GM19238 (cell line): ENCODE data around the gene CUEDC1.

Experiments
- DNase-seq: peaks from one replicate; pipeline ENCODE4 v3.0.0; 2011; ENCODE audit warnings: low spot score; ENCODE audit not compliant: insufficient read length

CUEDC1 gene

DNA sequence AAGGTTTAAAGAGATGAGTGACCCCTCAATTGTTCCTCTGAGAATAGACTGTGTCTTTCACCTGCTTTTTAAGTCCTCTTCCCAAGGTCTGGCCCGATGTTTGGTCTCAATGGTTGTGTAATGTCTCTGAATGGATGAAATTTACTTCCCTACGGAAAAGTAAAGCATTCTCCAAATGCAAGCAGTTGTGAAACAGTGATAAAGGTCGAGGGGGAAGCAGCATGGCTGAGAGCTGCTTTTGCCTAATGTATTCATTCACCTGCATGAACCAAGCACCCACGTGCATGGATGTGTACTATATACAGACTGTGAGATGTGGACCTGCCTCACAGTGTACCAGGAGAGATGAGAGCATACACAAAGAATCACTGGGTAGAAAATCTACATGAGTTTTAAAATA, 116.8 kb downstream of the CUEDC1 start:
- no peak for DNase-seq

DNA sequence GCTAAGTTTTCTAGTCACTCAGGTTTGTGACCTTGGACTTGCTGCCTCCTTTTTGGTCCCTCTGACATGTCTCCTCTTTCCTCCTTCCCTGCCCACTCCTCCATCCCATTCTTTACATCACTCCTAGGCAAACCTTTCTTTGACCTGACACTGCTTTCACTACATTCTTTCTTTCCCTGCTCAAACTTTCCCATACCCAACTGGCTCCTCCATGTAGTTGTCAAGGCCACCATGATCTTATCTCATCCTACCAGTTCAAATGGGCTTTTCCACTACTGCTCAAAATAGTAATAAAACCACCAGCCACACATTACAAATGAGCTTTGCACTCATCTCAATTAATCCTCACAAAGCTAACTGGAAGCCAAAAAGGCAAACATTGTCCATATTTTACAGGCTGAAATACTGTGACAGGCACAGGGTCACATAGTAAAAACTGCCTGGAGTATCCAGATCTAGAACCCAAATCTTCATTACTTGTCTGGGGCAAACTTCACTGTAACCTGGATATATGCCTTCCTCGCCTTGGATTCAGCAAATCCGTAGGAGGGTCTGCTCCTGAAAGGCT, 119.8 kb downstream of the CUEDC1 start:
- no peak for DNase-seq

DNA sequence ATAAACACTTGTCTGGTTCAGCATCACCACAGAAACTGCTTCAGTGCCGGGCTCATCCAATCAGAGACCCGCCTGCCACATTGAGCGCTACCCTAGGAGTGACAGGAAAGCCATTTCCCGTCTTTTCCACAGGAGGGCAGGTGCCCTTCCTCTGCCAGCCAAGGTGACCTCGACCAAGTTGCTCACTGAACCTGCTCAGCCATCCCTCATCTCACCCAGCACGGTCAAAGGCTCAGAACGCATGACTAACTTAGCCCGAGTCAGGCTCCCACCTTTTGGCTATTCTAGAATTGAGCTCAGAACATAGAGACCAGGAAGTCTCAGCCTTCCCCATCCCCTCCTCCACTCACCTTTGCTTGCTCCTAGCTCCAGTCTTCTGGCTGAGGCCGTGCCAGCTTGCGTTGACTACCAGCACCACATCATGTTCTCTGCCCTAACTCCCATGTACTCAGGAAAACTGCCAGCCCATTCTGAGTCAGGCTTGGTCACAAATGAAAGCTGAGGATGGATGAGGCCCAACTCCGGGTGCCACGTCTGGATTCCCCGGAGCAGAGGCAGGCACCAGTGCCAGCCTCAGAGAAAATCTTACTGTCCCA, 121.0 kb downstream of the CUEDC1 start:
- DNase-seq = no peak

DNA sequence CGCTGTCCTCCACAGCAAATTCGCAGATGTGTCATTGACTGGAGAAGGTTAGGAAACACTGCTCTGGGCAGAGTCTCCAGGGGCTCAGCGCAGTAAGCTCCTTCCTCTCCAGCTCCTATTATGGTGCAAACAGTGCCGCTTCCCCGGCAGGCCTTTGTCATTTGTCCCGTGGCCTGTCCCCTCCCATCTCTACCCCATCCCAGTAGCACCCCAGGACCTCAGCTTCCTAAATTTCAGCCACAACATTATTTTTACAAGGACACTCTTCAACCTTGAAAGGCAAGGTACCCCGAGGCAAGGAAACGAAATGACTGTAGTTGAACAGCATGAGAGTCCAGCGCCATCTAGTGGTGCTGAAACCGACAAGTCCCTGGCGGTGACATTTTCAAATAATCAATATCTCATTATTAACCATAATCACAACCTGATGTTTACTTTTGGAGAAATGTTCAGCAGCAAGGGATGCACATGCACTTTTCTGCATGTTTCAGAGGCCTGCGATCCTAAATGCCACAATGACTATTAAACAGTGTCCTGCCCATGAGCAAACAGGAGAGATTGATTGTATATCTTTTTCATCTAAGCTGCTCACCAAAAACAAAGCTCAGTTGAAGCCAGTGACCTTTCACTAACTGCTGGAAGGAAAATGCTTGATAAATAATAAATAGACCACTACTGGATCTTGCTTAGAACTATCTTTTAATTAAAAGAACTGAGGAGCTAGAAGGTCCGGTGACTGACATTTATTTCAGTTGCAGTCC, 121.9 kb downstream of the CUEDC1 start:
- peak; percentile 48 for DNase-seq

DNA sequence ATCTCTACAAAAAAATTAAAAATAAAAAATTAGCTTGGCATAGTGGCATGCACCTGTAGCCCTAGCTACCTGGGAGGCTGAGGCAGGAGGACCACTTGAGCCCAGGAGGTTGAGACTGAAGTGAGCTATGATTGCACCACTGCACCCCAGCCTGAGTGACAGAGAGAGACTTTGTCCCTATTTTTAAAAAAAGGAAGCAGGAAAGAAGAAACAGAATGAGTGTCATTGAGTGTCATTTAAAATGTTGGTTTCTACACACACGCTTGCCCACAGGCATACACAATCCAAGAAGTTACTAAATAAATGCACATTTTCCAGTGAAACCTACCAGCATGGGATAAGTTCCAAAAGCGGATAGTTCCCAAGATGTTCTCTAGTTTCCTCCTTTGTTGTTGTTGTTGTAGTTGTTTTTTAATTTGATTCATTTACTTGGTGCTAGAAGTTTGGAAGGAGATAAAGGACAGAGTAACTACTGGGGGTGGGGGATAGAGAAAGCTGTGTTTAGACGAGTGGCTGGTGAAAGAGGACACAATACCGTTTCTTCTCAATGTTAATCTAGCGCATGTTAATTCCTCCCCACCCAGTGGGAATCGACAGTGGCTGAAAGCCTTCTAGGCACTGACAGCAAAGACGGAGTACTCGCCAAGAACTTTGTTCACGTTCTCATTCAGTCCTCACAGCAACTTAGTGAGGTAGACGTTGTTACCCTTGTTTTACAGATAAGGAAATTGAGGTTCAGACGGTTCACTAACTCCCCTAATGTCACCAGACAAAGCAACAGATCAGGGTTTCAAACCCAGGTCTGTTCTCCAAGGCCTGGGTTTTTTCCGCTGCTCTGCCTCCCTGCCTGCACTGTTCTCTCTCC, 122.7 kb downstream of the CUEDC1 start:
- no peak for DNase-seq

DNA sequence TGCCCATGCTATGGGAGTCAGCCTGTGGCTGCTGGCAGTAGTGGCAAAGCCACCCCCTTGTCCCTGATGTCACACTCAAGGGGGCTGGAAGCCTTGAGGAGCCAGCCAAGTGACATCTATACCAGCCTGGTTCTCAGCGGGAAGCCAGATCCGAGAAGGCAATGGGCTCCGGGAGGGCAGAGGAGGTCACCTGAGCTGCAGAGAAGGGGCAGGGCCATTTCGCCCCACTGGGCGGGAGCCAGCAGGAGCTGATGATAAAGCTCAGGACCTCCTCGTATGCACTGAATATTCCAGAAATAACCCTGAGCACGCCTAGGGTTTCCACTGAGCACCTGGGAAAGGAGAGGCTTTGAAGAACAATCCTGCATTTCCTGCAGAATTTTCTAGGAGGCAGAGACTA, 124.3 kb downstream of the CUEDC1 start:
- DNase-seq = no peak

DNA sequence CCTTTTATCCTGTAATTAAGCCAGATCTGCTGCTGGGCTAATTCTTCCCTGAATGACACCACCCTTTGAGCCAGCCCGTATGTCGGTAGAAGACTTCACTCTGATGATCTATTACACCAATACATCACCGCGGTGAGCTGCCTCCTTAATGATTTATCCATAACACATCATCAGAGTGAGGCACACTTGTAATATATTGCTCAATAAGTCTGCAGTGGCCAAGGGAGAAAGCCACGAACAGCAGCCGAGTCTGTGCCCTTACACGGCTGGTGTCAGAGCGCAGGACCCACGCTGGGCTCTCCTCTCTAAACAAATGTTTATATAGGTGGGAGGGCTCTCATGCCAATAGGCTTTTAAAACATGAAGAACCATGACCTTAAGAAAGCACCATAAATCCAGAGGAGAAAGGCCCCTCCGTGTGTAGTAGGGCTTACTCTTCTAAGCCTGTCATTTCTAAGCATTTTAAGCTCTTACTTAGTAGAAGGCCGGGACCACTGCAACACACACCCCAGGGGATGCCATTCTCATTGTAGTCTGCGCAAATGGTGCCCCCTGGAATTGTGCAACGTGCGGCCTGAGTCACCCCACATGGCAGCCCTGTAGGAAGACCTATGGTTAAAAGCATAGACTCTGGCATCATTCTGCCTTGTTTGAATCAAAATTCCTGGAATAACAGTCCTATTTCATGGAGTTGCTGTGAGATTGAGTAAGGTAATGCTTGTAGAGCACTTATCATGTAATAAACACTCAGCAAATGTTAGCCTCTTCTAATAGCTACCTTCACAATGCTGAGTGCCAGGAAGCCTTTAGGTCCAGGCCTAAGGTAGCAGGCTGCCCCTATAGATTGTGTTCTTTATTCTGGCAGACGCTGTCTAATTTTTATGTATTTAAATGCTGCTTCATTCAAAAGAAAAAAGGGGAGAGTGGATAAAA, 131.5 kb downstream of the CUEDC1 start:
- DNase-seq = no peak

DNA sequence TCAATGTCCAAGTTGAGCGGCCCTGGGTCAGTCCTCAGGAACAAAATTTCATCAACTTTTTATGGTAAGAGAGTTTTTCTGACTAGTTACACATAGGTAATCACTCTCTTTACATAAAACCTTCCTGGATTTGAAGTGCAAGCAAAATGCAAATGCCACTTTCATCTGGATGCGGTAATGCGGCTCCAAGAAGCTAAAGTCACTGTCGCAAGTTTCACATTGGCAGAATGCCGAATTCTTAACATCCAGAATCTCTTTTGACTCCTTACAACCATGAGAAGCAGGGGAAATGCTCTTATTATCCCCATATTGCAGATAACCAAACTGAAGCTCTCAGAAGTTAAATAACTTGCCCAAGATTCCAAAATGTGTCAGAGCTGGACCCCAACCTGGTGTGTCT, 135.3 kb downstream of the CUEDC1 start:
- no peak for DNase-seq

DNA sequence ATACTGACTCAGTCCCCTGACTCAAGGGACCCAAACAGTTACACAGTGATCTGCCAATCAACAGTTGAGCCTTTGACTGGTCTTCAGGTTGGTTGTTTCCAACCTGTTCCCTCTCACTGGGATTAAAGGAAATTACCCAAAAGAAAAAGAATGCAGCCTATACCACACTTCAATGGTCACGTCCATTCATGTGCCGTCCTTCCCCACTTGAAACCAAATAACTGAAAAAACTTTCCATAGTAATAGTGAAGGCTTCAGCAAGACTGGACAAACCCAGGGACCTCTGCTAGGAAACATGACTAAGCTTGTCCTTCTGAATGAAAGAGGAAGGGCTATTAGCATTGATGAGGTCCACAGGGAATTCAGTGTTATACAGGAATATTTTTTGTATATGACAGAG, 135.9 kb downstream of the CUEDC1 start:
- DNase-seq = no peak

DNA sequence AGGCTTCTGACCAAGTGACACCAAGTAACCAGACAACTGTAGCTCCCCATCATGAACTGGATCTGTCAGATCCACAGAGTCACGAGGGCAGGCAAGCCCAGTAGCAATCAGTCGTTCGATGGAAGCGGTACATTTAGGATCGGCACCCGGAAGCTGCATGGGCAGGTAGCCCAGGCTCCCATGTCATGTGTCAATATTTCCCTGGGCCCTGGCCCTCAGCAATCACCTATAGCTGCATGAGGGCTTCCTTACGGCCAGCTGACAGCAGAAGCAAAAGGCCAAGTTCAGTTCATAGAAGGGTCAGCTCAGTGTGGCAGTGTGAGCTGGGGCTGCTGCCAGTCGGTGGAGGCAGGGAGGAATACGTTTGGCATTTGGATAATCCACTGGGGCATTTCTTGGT, 137.1 kb downstream of the CUEDC1 start:
- DNase-seq = no peak

DNA sequence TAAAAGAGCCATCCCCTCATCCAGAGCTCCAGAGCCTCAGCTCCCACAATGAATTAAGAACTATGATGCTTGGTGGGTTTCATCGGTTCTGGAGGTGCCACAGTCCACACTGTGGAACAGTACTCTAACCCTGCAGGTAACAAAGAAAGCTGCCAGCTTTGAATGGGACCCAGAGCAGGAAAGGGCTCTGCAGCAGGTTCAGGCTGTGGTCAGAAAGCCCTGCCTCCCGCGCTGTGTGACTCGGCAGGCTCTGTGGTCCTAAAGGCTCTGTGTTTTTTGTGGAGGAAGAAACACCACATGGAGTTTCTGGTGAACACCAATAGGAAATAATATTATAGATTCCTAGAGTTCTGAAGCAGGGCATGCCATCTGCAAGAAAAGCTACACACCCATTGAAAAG, 137.9 kb downstream of the CUEDC1 start:
- DNase-seq = no peak

DNA sequence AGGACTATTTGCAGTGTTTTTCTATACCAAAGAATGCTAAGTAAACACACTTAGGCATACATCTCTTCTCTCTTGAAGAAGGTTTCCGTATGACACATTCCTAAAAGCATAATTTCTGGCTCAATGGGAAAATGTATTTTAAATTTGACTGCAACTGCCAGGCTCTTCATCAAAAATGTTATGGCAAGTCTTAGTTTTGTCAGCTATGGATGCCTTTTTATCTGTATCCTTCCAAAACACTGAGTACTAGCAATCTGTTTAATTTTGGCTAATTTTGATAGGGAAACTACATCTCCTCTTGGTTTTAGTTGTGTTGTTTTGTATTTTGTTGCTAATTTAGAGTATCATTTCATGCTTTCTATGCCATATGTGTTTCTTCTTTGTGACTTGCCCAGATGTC, 140.8 kb downstream of the CUEDC1 start:
- DNase-seq = no peak

DNA sequence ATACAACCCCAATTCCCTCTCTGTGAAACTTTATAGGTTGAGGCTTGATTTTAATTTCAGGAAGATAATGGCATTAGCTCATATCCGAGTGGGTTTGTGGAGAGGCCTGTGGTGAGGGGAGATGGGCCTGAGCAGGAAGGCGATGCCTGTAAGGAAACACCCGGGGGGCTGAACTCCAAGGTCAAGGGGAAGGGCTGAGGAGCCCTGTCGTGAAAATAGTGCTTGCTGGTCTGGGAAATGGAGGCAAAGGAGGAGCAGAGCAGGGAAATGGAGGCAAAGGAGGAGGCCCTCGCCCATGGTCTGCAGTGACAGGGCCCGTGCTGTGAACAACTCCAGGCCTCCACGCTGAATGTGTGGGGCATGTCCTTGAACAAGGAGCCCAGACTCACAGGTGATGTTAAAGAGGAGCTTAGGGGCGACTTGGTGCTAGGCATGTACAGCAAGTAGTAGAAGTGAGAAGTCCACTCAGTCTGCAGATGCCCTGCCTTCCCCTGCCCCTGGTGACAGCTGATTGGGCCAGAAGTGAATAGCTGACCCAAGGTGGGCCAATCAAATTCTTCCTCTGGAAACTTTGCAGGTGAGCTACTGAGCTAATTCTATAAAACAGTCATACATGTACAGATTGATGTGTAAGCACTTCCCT, 143.5 kb downstream of the CUEDC1 start:
- no peak for DNase-seq
